Loucy (cell line): ENCODE results near the gene ACER3.

Experiments
- H2AFZ ChIP-seq: fragments of 200-600 bp; sonication (generic); 2 replicates; pipeline ENCODE4 v1.6.0; 2016; ENCODE audit warnings: antibody characterized with exemption, mild to moderate bottlenecking, low read length, moderate library complexity
- H3F3A ChIP-seq: fragments of 200-600 bp; 2 replicates; pipeline ENCODE4 v1.6.0; 2016; ENCODE audit warnings: antibody characterized with exemption, low read depth, mild to moderate bottlenecking
- H3K27me3 ChIP-seq: fragments of 200-600 bp; sonication (generic); 2 replicates; pipeline ENCODE4 v1.6.1; 2014; ENCODE audit warnings: low read length, mild to moderate bottlenecking; ENCODE audit not compliant: insufficient read depth, poor library complexity, severe bottlenecking
- H3K36me3 ChIP-seq: fragments of 200-600 bp; sonication (generic); 2 replicates; pipeline ENCODE4 v1.6.1; 2016; ENCODE audit warnings: low read length; ENCODE audit not compliant: insufficient read depth
- H3K4me1 ChIP-seq: fragments of 200-600 bp; sonication (generic); 2 replicates; pipeline ENCODE4 v1.5.1; 2014; ENCODE audit warnings: low read length, mild to moderate bottlenecking; ENCODE audit not compliant: insufficient read depth, poor library complexity, severe bottlenecking
- H3K4me2 ChIP-seq: fragments of 200-600 bp; sonication (generic); 2 replicates; pipeline ENCODE4 v1.6.0; 2014; ENCODE audit warnings: antibody characterized with exemption, low read length, low read depth, mild to moderate bottlenecking; ENCODE audit not compliant: poor library complexity, severe bottlenecking
- H3K4me3 ChIP-seq: fragments of 200-600 bp; sonication (generic); 2 replicates; pipeline ENCODE4 v1.5.1; 2014; ENCODE audit warnings: low read length, mild to moderate bottlenecking, mixed read lengths; ENCODE audit not compliant: poor library complexity, severe bottlenecking
- H3K79me2 ChIP-seq: fragments of 200-600 bp; sonication (generic); 2 replicates; pipeline ENCODE4 v1.6.1; 2014; ENCODE audit warnings: low read length; ENCODE audit not compliant: insufficient read depth
- H3K9ac ChIP-seq: fragments of 200-600 bp; sonication (generic); 2 replicates; pipeline ENCODE4 v1.6.0; 2014; ENCODE audit warnings: mild to moderate bottlenecking, low read depth, low read length, moderate library complexity; ENCODE audit not compliant: poor library complexity, severe bottlenecking
- H3K9me2 ChIP-seq: fragments of 200-600 bp; sonication (generic); replicated peaks from 2 replicates; pipeline ENCODE4 v1.6.1; 2016; ENCODE audit warnings: low read depth, low read length, mixed read lengths
- H3K9me3 ChIP-seq: fragments of 200-600 bp; sonication (generic); 2 replicates; pipeline ENCODE4 v1.6.1; 2014; ENCODE audit warnings: mild to moderate bottlenecking, antibody characterized with exemption, low read length, low read depth; ENCODE audit not compliant: insufficient read depth
- H4K20me1 ChIP-seq: fragments of 200-600 bp; sonication (generic); 2 replicates; pipeline ENCODE4 v1.6.0; 2014; ENCODE audit warnings: antibody characterized with exemption, low read length, mild to moderate bottlenecking; ENCODE audit not compliant: insufficient read depth, poor library complexity, severe bottlenecking
- EZH2phosphoT487 ChIP-seq: fragments of 200-600 bp; IDR thresholded peaks from 2 replicates; pipeline ENCODE4 v1.6.1; 2018; ENCODE audit warnings: antibody characterized with exemption, mild to moderate bottlenecking, moderate library complexity, borderline replicate concordance
- TF ChIP-seq, protein P1 (sequence below): fragments of 200-600 bp; sonication (generic); conservative IDR thresholded peaks from 2 replicates; pipeline ENCODE4 v1.5.1; 2014; ENCODE audit warnings: mild to moderate bottlenecking, antibody characterized with exemption, low read length

Gene ACER3

DNA sequence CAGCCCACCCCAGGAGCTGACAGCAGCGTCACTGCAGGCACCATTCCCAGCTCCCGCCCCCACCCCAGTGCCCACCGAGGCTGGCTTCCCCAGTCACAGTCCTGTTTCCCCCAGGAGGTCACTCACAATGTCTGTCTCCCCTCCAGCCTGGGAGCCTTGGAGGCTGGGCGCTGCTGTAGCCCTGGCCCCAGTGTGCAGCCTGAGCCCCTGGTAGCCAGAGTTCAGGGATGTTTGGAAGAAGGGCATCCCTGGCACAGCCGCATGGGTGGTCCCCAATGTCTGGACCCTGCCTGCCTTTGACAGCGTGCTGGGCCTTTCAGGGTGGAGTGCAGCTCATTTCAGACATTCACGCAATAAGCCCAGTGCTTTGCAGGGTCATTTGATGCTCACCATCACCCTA, 210.4 kb downstream of the ACER3 start:
- Histone ChIP-seq H3F3A (no peaks in the 10 kb centered on the region), H4K20me1 (peaks cover 7% of the 10 kb centered on the region), H3K79me2 (peaks cover 44% of the 10 kb centered on the region), H3K4me2 (peak overlapping the region; percentile 92), H3K36me3 (no peaks in the 10 kb centered on the region), H3K9ac (no peak overlapping the region), H3K9me2 (no peaks in the 10 kb centered on the region), H3K27me3 (no peaks in the 10 kb centered on the region), H3K4me1 (peaks cover 86% of the 10 kb centered on the region), H2AFZ (no peak overlapping the region), H3K9me3 (no peaks in the 10 kb centered on the region), H3K4me3 (no peak overlapping the region)
- no peak for TF ChIP-seq EZH2phosphoT487
- TF ChIP-seq, protein P1, sequence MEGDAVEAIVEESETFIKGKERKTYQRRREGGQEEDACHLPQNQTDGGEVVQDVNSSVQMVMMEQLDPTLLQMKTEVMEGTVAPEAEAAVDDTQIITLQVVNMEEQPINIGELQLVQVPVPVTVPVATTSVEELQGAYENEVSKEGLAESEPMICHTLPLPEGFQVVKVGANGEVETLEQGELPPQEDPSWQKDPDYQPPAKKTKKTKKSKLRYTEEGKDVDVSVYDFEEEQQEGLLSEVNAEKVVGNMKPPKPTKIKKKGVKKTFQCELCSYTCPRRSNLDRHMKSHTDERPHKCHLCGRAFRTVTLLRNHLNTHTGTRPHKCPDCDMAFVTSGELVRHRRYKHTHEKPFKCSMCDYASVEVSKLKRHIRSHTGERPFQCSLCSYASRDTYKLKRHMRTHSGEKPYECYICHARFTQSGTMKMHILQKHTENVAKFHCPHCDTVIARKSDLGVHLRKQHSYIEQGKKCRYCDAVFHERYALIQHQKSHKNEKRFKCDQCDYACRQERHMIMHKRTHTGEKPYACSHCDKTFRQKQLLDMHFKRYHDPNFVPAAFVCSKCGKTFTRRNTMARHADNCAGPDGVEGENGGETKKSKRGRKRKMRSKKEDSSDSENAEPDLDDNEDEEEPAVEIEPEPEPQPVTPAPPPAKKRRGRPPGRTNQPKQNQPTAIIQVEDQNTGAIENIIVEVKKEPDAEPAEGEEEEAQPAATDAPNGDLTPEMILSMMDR: no peak

DNA sequence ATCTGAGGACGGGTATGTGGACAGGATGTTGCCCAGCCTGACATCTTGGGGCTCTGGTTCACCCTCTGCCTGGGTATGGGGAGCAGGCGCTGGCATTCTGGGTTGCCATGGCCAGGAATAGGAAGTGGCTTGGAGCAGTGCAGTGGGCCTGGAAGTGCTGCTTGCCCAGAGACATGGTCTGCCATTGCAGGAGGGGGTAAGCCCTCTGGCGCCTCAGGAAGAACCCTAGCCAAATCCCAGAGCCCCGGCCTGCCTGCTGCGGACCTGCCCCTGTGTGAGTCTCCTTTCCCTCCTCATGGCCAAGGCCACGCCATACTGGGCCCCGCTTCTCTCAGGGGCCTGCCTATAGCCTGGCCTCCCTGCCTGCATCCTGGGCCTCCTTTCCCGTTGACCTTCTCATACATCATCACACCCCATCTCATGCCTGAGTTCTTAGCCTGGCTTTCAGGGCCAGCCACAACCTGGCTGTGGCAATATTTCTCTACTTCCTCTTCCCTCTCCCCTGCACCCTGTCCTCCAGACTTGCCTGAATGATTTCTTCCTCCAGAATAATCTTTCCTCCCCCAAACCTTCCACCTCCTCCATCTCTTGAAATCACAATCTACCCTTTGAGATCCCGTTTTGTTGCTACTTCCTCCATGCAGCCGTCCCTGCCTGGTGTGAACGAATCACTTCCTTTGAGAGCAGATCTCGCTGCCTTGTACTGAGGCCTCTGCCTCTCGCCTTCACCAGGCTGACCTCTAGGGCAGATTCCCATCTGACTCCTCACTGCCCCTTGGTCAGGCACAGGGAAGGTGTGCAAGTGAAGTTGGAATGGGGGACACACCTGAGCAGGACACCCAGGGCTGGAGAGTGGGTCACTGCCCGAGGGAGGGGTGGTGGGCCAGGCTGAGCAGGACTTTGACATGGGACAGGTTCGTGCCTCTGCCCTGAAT, 211.2 kb downstream of the ACER3 start:
- Histone ChIP-seq H4K20me1 (peaks cover 7% of the 10 kb centered on the region), H2AFZ (no peak overlapping the region), H3K4me1 (peaks cover 87% of the 10 kb centered on the region), H3K9ac (peak overlapping the region; percentile 12), H3K27me3 (no peaks in the 10 kb centered on the region), H3K4me3 (peak overlapping the region; percentile 60), H3K9me3 (no peaks in the 10 kb centered on the region), H3K79me2 (peaks cover 44% of the 10 kb centered on the region), H3K36me3 (no peaks in the 10 kb centered on the region), H3K4me2 (peak overlapping the region; percentile 75), H3F3A (no peaks in the 10 kb centered on the region), H3K9me2 (no peaks in the 10 kb centered on the region)
- no peak for TF ChIP-seq EZH2phosphoT487
- TF ChIP-seq, protein P1: no peak

DNA sequence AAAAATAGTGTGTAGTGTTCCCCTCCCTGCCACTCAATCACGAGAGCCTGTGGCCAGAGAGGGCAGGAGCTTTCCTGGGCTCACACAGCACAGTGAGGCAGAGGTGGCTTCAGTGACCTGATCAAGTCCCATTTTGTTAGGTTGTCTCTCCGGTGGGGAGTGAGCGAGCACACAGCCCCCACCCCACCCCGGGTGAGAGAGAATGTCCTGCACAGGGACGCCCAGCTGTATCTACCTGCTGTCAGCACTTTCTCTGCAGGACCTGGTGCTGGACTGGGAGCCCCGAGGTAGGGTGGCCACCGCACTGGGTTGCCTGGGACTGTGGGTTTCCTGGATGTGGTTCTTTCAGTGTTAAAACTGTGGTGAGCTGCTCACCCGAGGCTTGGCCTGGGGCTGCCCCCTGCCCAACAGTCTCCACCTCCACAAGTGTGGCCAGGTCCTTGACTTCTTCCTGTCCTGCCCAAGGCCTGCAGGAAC, 212.2 kb downstream of the ACER3 start:
- H3K4me2 ChIP-seq: peak overlapping the region; percentile 75
- H3K9me3 ChIP-seq: no peaks in the 10 kb centered on the region
- H3K79me2 ChIP-seq: peaks cover 36% of the 10 kb centered on the region
- no peaks in the 10 kb centered on the region for H3F3A ChIP-seq
- H3K9me2 ChIP-seq: no peaks in the 10 kb centered on the region
- no peaks in the 10 kb centered on the region for H3K36me3 ChIP-seq
- TF ChIP-seq EZH2phosphoT487: no peak
- TF ChIP-seq, protein P1: no peak
- peaks cover 81% of the 10 kb centered on the region for H3K4me1 ChIP-seq
- no peak overlapping the region for H2AFZ ChIP-seq
- peak overlapping the region; percentile 60 for H3K4me3 ChIP-seq
- peak overlapping the region; percentile 80 for H3K9ac ChIP-seq
- no peaks in the 10 kb centered on the region for H3K27me3 ChIP-seq
- H4K20me1 ChIP-seq: peaks cover 2% of the 10 kb centered on the region
